MCF 10A (cell line): ENCODE measurements around the gene PROS1. TPM values are rescaled to one million over a fixed set of nuclear protein-coding genes. Genes with fewer than 3 reads are reported as not detected.
A peak's percentile ranks its signal among the peaks of the same experiment; 100 is the strongest.

Experiments used
- BruUV-seq: library from RNA; stranded (reverse); fragments of 400-500 nt; replicated peaks from 2 replicates; lab custom pipeline; 2021; lab: Mats Ljungman, UMichigan
- CTCF ChIA-PET: fragments of 300-600 bp; sonication (Branson Sonifier 250); formaldehyde crosslinking; extraction: SDS; loops from one replicate; lab custom pipeline; 2021; ENCODE audit warnings: antibody characterized with exemption, inconsistent platforms; lab: Yijun Ruan, JAX
- POLR2A ChIA-PET: fragments of 300-600, 350-650 bp; sonication (Branson Sonifier 250); formaldehyde crosslinking; extraction: SDS; loops from one replicate; lab custom pipeline; 2020; ENCODE audit warnings: antibody characterized with exemption, inconsistent platforms; lab: Yijun Ruan, JAX
- DNase-seq: peaks from one replicate; pipeline ENCODE4 v3.0.0-alpha.2; 2018; ENCODE audit not compliant: unreplicated experiment
- H3K27ac Mint-ChIP-seq: one replicate; pipeline ENCODE4 v1.8.0; 2022; ENCODE audit warnings: mild to moderate bottlenecking, low read depth, mixed read lengths; ENCODE audit not compliant: unreplicated experiment
- H3K27me3 Mint-ChIP-seq: one replicate; pipeline ENCODE4 v1.8.0; 2022; ENCODE audit warnings: mixed read lengths; ENCODE audit not compliant: insufficient read depth, unreplicated experiment
- H3K36me3 Mint-ChIP-seq: one replicate; pipeline ENCODE4 v1.8.0; 2022; ENCODE audit warnings: mild to moderate bottlenecking, moderate library complexity, mixed read lengths; ENCODE audit not compliant: insufficient read depth, unreplicated experiment
- H3K4me1 Mint-ChIP-seq: one replicate; pipeline ENCODE4 v1.8.0; 2022; ENCODE audit warnings: mixed read lengths; ENCODE audit not compliant: insufficient read depth, unreplicated experiment
- H3K4me3 Mint-ChIP-seq: one replicate; pipeline ENCODE4 v1.8.0; 2022; ENCODE audit warnings: mild to moderate bottlenecking, moderate library complexity, mixed read lengths; ENCODE audit not compliant: unreplicated experiment
- H3K9me3 Mint-ChIP-seq: one replicate; pipeline ENCODE4 v1.8.0; 2022; ENCODE audit warnings: mixed read lengths; ENCODE audit not compliant: unreplicated experiment
- intact Hi-C: fragments of 100-400 bp; cut with micrococcal nuclease; formaldehyde crosslinking; loops from 2 replicates; pipeline ENCODE4 v1.14.1; 2022
- total RNA-seq: library from RNA; stranded (reverse); gene quantifications from 2 replicates; pipeline ENCODE4 v1.2.3, GENCODE V29; 2022
- TF ChIP-seq, protein P1 (sequence below): fragments of 200-600 bp; IDR thresholded peaks from one replicate; pipeline ENCODE4 v1.8.0; 2022; ENCODE audit warnings: antibody characterized with exemption, mild to moderate bottlenecking; ENCODE audit not compliant: unreplicated experiment

The PROS1 gene
- total RNA-seq, 1 experiment from 2014 or later: 15.6 TPM

DNA sequence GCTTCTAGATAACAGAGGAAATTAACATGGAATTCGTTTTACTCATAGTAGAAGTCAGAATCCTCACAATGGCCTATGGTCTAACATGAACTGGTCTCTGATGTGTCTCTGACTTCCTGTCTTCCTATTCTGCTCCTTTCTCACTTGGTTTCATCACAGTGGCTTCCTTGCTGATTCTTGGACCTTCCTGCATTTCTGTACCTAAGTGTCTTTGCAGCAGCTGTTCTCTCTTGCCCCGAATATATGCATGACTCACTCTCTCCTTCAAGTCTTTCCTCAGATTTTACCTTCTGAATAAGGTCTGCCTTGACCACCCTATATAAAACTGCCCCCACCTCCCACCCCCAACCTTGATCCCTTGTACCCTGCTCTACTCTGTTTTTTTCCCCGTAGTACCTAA lies 20.4 kb upstream of the PROS1 start:
- H3K27ac Mint-ChIP-seq: no peak overlapping the region
- intact Hi-C loops: no loop called here
- no peaks in the 10 kb centered on the region for H3K27me3 Mint-ChIP-seq
- peaks cover 6% of the 10 kb centered on the region for H3K36me3 Mint-ChIP-seq
- TF ChIP-seq, protein P1, sequence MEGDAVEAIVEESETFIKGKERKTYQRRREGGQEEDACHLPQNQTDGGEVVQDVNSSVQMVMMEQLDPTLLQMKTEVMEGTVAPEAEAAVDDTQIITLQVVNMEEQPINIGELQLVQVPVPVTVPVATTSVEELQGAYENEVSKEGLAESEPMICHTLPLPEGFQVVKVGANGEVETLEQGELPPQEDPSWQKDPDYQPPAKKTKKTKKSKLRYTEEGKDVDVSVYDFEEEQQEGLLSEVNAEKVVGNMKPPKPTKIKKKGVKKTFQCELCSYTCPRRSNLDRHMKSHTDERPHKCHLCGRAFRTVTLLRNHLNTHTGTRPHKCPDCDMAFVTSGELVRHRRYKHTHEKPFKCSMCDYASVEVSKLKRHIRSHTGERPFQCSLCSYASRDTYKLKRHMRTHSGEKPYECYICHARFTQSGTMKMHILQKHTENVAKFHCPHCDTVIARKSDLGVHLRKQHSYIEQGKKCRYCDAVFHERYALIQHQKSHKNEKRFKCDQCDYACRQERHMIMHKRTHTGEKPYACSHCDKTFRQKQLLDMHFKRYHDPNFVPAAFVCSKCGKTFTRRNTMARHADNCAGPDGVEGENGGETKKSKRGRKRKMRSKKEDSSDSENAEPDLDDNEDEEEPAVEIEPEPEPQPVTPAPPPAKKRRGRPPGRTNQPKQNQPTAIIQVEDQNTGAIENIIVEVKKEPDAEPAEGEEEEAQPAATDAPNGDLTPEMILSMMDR: no peak
- ChIA-PET POLR2A (interaction anchor here (1.1 to 2.2 kb wide), 2 partner anchors 10 to 69 kb away, joined by 3 to 7 read pairs; partner anchors contain the start of genes DHFR2 and NSUN3), CTCF (interaction anchor here (2.6 kb wide), 1 partner anchor 10 kb away, joined by 24 read pairs; no protein-coding TSS in a partner anchor)
- H3K9me3 Mint-ChIP-seq: no peaks in the 10 kb centered on the region
- no TSS peak for BruUV-seq
- no peak overlapping the region for H3K4me3 Mint-ChIP-seq
- H3K4me1 Mint-ChIP-seq: peaks cover 7% of the 10 kb centered on the region
- peak; percentile 17 for DNase-seq

DNA sequence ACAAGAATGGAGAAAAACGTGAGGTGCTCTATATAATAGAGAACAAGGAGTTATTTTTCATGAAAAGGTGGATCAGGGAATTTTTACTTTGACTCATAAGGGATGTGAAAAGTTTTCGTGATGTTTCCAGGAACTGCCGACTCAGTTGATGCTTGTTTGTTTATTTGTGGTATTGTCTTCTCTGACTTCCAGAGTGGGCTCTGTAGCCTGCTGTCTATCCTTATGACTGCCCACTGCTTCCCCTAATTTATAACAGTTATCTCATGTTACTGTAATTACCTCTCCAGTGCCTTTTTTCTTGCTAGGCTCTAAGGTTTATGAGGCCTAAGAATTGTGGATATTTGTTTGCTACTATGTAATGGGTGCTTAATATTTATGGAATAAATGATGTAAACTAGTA lies 18.5 kb upstream of the PROS1 start:
- ChIA-PET POLR2A (no interaction called here), CTCF (interaction anchor here (0.7 to 2.6 kb wide), 2 partner anchors 12 to 208 kb away, joined by 4 to 24 read pairs; no protein-coding TSS in a partner anchor)
- Mint-ChIP-seq H3K36me3 (peaks cover 6% of the 10 kb centered on the region), H3K27me3 (no peaks in the 10 kb centered on the region), H3K27ac (no peak overlapping the region), H3K4me3 (no peak overlapping the region), H3K9me3 (no peaks in the 10 kb centered on the region), H3K4me1 (peaks cover 12% of the 10 kb centered on the region)
- TF ChIP-seq, protein P1: no peak
- intact Hi-C loops: no loop called here
- no TSS peak for BruUV-seq
- DNase-seq: no peak

DNA sequence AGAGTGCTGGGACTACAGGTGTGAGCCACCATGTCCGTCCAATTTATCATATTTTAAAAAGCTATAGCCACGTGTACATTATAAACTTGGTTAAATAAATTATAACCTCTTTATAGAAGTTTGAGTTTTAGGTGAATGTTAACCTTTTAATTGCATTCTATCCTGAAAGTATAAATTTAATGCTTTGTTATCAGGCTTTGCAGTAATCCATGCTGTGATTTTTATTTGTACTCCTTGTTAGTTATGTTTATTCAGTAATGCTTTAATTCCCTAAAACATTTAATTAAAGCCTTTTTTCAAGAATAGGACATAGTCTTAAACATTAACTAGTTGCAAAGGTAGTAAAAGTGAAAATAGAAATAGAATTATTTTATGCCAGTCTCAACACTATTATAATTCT lies 17.9 kb upstream of the PROS1 start:
- peaks cover under 1% of the 10 kb centered on the region for H3K36me3 Mint-ChIP-seq
- no peaks in the 10 kb centered on the region for H3K9me3 Mint-ChIP-seq
- BruUV-seq: no TSS peak
- no peak overlapping the region for H3K4me3 Mint-ChIP-seq
- H3K4me1 Mint-ChIP-seq: peaks cover 12% of the 10 kb centered on the region
- no peaks in the 10 kb centered on the region for H3K27me3 Mint-ChIP-seq
- POLR2A ChIA-PET: interaction anchor here (0.6 to 0.7 kb wide), 2 partner anchors 11 to 569 kb away, joined by 3 read pairs; no protein-coding TSS in a partner anchor
- intact Hi-C loops: no loop called here
- CTCF ChIA-PET: interaction anchor here (0.5 to 1.0 kb wide), 3 partner anchors 33 to 78 kb away, joined by 3 read pairs; no protein-coding TSS in a partner anchor
- H3K27ac Mint-ChIP-seq: no peak overlapping the region
- TF ChIP-seq, protein P1: no peak
- no peak for DNase-seq

DNA sequence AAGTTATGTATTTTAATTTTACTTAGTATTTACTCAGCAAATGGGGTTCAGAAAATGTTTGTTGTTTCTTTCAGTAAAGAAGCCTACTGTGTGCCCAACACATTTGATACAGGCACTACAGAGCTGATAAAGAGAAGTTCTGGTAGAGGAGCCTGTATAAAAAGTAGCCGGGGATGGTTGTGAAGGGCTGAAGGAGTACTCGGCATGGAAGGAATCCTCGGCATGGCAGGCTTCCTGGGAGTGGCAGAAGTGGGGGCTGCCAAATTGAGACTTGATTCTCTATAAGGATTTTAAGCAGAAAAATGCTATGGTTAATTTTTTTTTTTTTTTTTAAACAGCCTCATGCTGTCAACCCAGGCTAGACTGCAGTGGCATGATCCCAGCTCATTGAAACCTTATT lies 15.5 kb upstream of the PROS1 start:
- Mint-ChIP-seq H3K36me3 (no peaks in the 10 kb centered on the region), H3K9me3 (no peaks in the 10 kb centered on the region), H3K27me3 (no peaks in the 10 kb centered on the region), H3K27ac (no peak overlapping the region), H3K4me3 (no peak overlapping the region), H3K4me1 (peaks cover 11% of the 10 kb centered on the region)
- TF ChIP-seq, protein P1: no peak
- no peak for DNase-seq
- no TSS peak for BruUV-seq
- ChIA-PET POLR2A (interaction anchor here (1.3 kb wide), 1 partner anchor 15 kb away, joined by 3 read pairs; the partner anchor contains the start of gene PROS1), CTCF (interaction anchor here (0.7 to 1.3 kb wide), 5 partner anchors 9 to 80 kb away, joined by 3 to 5 read pairs (median 3); partner anchors contain the start of gene PROS1)
- intact Hi-C loops: no loop called here
